Measurements from ENCODE around the gene MAP2K4. TPM values are rescaled to one million over a fixed set of nuclear protein-coding genes. Genes with fewer than 3 reads are reported as not detected.

MAP2K4 gene
- total and polyA plus RNA-seq, 4 donors = 10.7 to 63.6 (median 20.3) TPM

DNA sequence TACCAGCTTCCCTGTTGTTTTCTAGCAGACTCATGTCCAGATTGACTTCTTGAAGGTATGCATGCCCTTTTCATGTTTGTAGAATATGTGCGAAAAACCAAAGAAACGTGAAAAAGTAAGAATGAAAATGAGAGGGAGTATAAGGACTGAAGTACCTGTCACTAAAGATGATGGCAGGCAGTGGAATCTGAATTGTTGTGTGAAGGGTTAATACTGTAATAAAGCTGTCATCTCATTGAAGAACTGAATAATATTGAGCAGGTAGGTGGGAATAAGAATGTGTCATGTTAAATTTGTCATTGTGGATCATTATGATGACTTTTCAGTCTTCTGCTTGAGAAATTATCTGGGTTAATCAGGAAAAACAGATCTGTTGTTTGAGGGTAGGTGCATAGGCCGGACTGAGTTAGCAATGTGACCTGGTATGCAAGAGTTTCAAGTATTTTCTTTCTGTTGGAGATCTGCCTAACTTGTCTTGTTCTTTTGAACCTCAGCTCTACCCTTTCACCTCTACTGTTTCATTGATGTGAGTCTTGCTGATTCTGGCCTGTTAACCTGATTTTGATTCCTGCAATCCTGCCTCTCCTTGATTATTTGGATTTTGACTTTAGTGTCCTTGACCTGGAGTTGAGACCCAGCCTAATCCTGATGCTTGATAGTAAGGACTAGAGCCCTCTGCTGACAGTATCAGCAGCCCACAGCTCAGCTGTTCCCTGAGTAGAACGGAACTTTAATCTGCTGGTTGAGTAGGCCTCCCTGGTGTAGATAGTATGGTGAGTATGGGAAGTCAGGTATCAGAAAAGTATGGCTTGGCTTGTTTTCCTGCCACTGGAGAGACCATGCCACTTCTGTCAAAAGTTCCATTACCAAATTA, 64.6 kb downstream of the MAP2K4 start:
- H3K4me3 ChIP-seq = no peak overlapping the region
- no peak for DNase-seq
- TF ChIP-seq, protein P1, sequence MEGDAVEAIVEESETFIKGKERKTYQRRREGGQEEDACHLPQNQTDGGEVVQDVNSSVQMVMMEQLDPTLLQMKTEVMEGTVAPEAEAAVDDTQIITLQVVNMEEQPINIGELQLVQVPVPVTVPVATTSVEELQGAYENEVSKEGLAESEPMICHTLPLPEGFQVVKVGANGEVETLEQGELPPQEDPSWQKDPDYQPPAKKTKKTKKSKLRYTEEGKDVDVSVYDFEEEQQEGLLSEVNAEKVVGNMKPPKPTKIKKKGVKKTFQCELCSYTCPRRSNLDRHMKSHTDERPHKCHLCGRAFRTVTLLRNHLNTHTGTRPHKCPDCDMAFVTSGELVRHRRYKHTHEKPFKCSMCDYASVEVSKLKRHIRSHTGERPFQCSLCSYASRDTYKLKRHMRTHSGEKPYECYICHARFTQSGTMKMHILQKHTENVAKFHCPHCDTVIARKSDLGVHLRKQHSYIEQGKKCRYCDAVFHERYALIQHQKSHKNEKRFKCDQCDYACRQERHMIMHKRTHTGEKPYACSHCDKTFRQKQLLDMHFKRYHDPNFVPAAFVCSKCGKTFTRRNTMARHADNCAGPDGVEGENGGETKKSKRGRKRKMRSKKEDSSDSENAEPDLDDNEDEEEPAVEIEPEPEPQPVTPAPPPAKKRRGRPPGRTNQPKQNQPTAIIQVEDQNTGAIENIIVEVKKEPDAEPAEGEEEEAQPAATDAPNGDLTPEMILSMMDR (IDR thresholded peaks at IDR 0.05; ENCODE audit: control extremely low read depth, extremely low read depth) = no peak
- no peak overlapping the region for H3K27ac ChIP-seq (ENCODE audit: low read depth in 1 of 2, low read length in 1 of 2)
- peaks cover 0 to 18% (median 0%) of the 10 kb centered on the region in 5 donors for H3K4me1 ChIP-seq (ENCODE audit: control insufficient read depth in 5 of 5, insufficient read depth in 5 of 5, low read length in 5 of 5)
- H3K27me3 ChIP-seq (ENCODE audit: control insufficient read depth in 3 of 3, insufficient read depth in 3 of 3, low read length in 2 of 3) = no peaks in the 10 kb centered on the region
- peaks cover 2 to 17% (median 3%) of the 10 kb centered on the region in 4 donors for H3K36me3 ChIP-seq (ENCODE audit: control insufficient read depth in 4 of 4, insufficient read depth in 4 of 4, low read length in 4 of 4)
- 96% methylated on average over 4 of the region's 4 CpGs for WGBS, 2 donors
- no peak overlapping the region for H3K9ac ChIP-seq (ENCODE audit: insufficient read depth in 1 of 2, low read length in 2 of 2)
- no peak for ATAC-seq (ENCODE audit: insufficient read depth, low FRiP score)
- no peaks in the 10 kb centered on the region for H3K9me3 ChIP-seq (ENCODE audit: control insufficient read depth in 4 of 4, insufficient read depth in 3 of 4, low read length in 3 of 4)

DNA sequence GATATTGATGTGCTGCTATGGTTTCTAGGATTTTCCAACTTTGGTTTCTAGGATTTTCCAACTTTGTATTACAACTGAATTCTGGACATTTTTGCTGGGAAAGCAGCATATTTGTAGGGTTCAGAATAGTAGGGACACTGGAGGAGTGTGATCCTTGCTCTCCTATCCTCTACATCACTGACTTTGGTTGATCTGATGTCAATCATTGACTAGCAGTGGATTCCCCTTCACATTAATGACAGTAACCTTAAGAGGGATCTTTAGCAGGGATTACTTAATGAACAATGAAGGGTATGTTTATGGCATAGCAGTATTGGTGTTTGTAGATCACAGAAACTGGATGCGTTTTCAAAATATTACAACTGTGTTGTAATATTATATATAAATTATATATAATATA, 67.4 kb downstream of the MAP2K4 start:
- no peak overlapping the region for H3K27ac ChIP-seq (ENCODE audit: low read depth in 1 of 2, low read length in 1 of 2)
- no peak overlapping the region for H3K9ac ChIP-seq (ENCODE audit: insufficient read depth in 1 of 2, low read length in 2 of 2)
- H3K27me3 ChIP-seq (ENCODE audit: control insufficient read depth in 3 of 3, insufficient read depth in 3 of 3, low read length in 2 of 3) = no peaks in the 10 kb centered on the region
- peaks cover 0 to 18% (median 0%) of the 10 kb centered on the region in 5 donors for H3K4me1 ChIP-seq (ENCODE audit: control insufficient read depth in 5 of 5, insufficient read depth in 5 of 5, low read length in 5 of 5)
- peaks cover 2 to 21% (median 4%) of the 10 kb centered on the region in 4 donors for H3K36me3 ChIP-seq (ENCODE audit: control insufficient read depth in 4 of 4, insufficient read depth in 4 of 4, low read length in 4 of 4)
- DNase-seq (no peak), ATAC-seq (ENCODE audit: insufficient read depth, low FRiP score) (no peak)
- no peaks in the 10 kb centered on the region for H3K9me3 ChIP-seq (ENCODE audit: control insufficient read depth in 4 of 4, insufficient read depth in 3 of 4, low read length in 3 of 4)
- TF ChIP-seq, protein P1 (IDR thresholded peaks at IDR 0.05; ENCODE audit: control extremely low read depth, extremely low read depth) = no peak
- 97% methylated on average over 1 of the region's 1 CpG for WGBS, 2 donors
- no peak overlapping the region for H3K4me3 ChIP-seq

DNA sequence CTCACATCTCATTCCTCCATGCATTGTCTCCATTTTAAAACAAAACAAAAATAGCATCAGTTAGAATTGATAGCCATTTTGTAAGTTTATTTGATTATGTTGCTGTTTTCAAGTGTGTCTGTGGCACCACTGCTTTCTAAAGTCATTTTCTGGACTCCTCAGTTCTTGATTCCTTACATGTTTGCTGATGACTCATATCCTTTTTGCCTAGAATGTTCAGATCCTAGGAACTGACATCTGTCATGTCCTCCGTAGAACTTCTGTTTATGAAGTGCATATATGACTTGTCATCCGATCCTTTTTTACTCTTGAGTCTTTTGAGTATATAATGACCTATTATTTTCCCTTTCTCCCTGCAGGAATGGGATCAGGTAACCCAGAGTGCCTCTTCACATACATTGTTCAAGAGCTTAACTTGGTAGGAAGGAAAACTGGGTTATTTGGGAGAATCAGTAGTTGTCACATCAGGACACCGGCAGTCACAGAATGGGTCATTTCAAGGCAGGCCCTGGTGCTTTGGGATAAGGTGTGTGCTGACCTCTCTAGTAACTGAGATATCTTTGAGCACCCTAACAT, 69.2 kb downstream of the MAP2K4 start:
- TF ChIP-seq, protein P1 (IDR thresholded peaks at IDR 0.05; ENCODE audit: control extremely low read depth, extremely low read depth) = no peak
- Histone ChIP-seq H3K4me1 (ENCODE audit: control insufficient read depth in 5 of 5, insufficient read depth in 5 of 5, low read length in 5 of 5) (peaks cover 0 to 18% (median 0%) of the 10 kb centered on the region in 5 donors), H3K27me3 (ENCODE audit: control insufficient read depth in 3 of 3, insufficient read depth in 3 of 3, low read length in 2 of 3) (no peaks in the 10 kb centered on the region), H3K27ac (ENCODE audit: low read depth in 1 of 2, low read length in 1 of 2) (no peak overlapping the region), H3K36me3 (ENCODE audit: control insufficient read depth in 4 of 4, insufficient read depth in 4 of 4, low read length in 4 of 4) (peaks cover 0 to 18% (median 2%) of the 10 kb centered on the region in 4 donors), H3K4me3 (no peak overlapping the region), H3K9ac (ENCODE audit: insufficient read depth in 1 of 2, low read length in 2 of 2) (no peak overlapping the region), H3K9me3 (ENCODE audit: control insufficient read depth in 4 of 4, insufficient read depth in 3 of 4, low read length in 3 of 4) (no peaks in the 10 kb centered on the region)
- WGBS, 2 donors = 84 to 88% methylated on average over 3 of the region's 3 CpGs
- ATAC-seq (ENCODE audit: insufficient read depth, low FRiP score) (no peak), DNase-seq (no peak)
